WTC11 (cell line): ENCODE measurements around the gene LIMCH1. TPM values are rescaled to one million over a fixed set of nuclear protein-coding genes. Genes with fewer than 3 reads are reported as not detected.

Experiments
- ATAC-seq: fragments of 200-7000 bp; cut with Tn5 transposase; 2 replicates; pipeline ENCODE4 v1.10.0; 2021; ENCODE audit warnings: mild to moderate bottlenecking, moderate library complexity
- CTCF ChIA-PET: fragments of 300-600 bp; sonication (Branson Sonifier 250); formaldehyde crosslinking; loops from one replicate; lab custom pipeline; 2021; ENCODE audit warnings: antibody characterized with exemption; lab: Charles Lee
- POLR2A ChIA-PET: fragments of 350-600 bp; sonication (Branson Sonifier 250); formaldehyde crosslinking; loops from one replicate; lab custom pipeline; 2021; ENCODE audit warnings: antibody characterized with exemption; lab: Charles Lee
- DNase-seq: peaks from one replicate; pipeline ENCODE4 v3.0.0; 2021; ENCODE audit warnings: low spot score
- H3K27ac Mint-ChIP-seq: 2 replicates; pipeline ENCODE4 v1.8.0; 2021; ENCODE audit warnings: mixed read lengths
- H3K27me3 Mint-ChIP-seq: 2 replicates; pipeline ENCODE4 v1.8.0; 2021; ENCODE audit warnings: low read depth, mild to moderate bottlenecking, moderate library complexity, mixed read lengths
- H3K36me3 Mint-ChIP-seq: 2 replicates; pipeline ENCODE4 v1.8.0; 2021; ENCODE audit warnings: mixed read lengths
- H3K4me1 Mint-ChIP-seq: 2 replicates; pipeline ENCODE4 v1.8.0; 2022; ENCODE audit warnings: mixed read lengths
- H3K4me3 Mint-ChIP-seq: 2 replicates; pipeline ENCODE4 v1.8.0; 2021; ENCODE audit warnings: mild to moderate bottlenecking, moderate library complexity, mixed read lengths
- H3K9me3 Mint-ChIP-seq: 2 replicates; pipeline ENCODE4 v1.8.0; 2021; ENCODE audit warnings: mixed read lengths
- ATF3 ChIP-seq: sonication (generic); formaldehyde crosslinking; conservative IDR thresholded peaks from 2 replicates; pipeline ENCODE4 v1.8.1; 2022; ENCODE audit warnings: mild to moderate bottlenecking, missing genetic modification reagents
- CBFB ChIP-seq: sonication (generic); formaldehyde crosslinking; IDR thresholded peaks from 2 replicates; pipeline ENCODE4 v1.8.1; 2022; ENCODE audit warnings: mild to moderate bottlenecking, low read depth, missing genetic modification reagents
- CTCF ChIP-seq: fragments of 200-600 bp; IDR thresholded peaks from 2 replicates; pipeline ENCODE4 v1.8.0; 2022; ENCODE audit warnings: antibody characterized with exemption
- FOXJ3 ChIP-seq: sonication (generic); formaldehyde crosslinking; IDR thresholded peaks from 2 replicates; pipeline ENCODE4 v1.9.0; 2021; ENCODE audit warnings: missing genetic modification reagents, mild to moderate bottlenecking, borderline replicate concordance
- HMGXB4 ChIP-seq: sonication (generic); formaldehyde crosslinking; IDR thresholded peaks from 2 replicates; pipeline ENCODE4 v1.8.1; 2023; ENCODE audit warnings: mild to moderate bottlenecking, moderate library complexity, missing genetic modification reagents
- NR1H2 ChIP-seq: sonication (generic); formaldehyde crosslinking; IDR thresholded peaks from 2 replicates; pipeline ENCODE4 v1.9.0; 2021; ENCODE audit warnings: mild to moderate bottlenecking, moderate library complexity, missing genetic modification reagents
- NR3C1 ChIP-seq: sonication (generic); formaldehyde crosslinking; conservative IDR thresholded peaks from 2 replicates; pipeline ENCODE4 v1.8.1; 2023; ENCODE audit warnings: low read depth, mild to moderate bottlenecking, missing genetic modification reagents
- PREB ChIP-seq: sonication (generic); formaldehyde crosslinking; IDR thresholded peaks from 2 replicates; pipeline ENCODE4 v1.8.1; 2022; ENCODE audit warnings: mild to moderate bottlenecking, missing genetic modification reagents, moderate library complexity, borderline replicate concordance
- TP53 ChIP-seq: sonication (generic); formaldehyde crosslinking; IDR thresholded peaks from 2 replicates; pipeline ENCODE4 v1.8.1; 2023; ENCODE audit warnings: mild to moderate bottlenecking, missing genetic modification reagents
- USF2 ChIP-seq: sonication (generic); formaldehyde crosslinking; IDR thresholded peaks from 2 replicates; pipeline ENCODE4 v1.8.1; 2023; ENCODE audit warnings: mild to moderate bottlenecking, missing genetic modification reagents, moderate library complexity
- ZNF232 ChIP-seq: sonication (generic); formaldehyde crosslinking; IDR thresholded peaks from 2 replicates; pipeline ENCODE4 v1.8.0; 2022; ENCODE audit warnings: mild to moderate bottlenecking, missing genetic modification reagents
- ZNF281 ChIP-seq: sonication (generic); formaldehyde crosslinking; IDR thresholded peaks from 2 replicates; pipeline ENCODE4 v1.8.0; 2023; ENCODE audit warnings: mild to moderate bottlenecking, missing genetic modification reagents
- ZNF317 ChIP-seq: sonication (generic); formaldehyde crosslinking; IDR thresholded peaks from 2 replicates; pipeline ENCODE4 v1.8.1; 2023; ENCODE audit warnings: low read depth, mild to moderate bottlenecking, moderate library complexity, missing genetic modification reagents, borderline replicate concordance
- ZNF423 ChIP-seq: fragments of 250-450 bp; sonication (Bioruptor Pico); IDR thresholded peaks from 2 replicates; pipeline ENCODE4 v2.1.2; 2022; ENCODE audit warnings: mild to moderate bottlenecking, moderate library complexity
- ZNF532 ChIP-seq: fragments of 250-450 bp; sonication (Bioruptor Pico); IDR thresholded peaks from 2 replicates; pipeline ENCODE4 v1.9.0; 2021; ENCODE audit warnings: mild to moderate bottlenecking, borderline replicate concordance
- ZNF671 ChIP-seq: fragments of 250-450 bp; sonication (Bioruptor Pico); IDR thresholded peaks from 2 replicates; pipeline ENCODE4 v1.8.0; 2021; ENCODE audit warnings: mild to moderate bottlenecking
- total RNA-seq: library from RNA; stranded (reverse); gene quantifications from 3 replicates; pipeline ENCODE4 v1.2.3, GENCODE V29; 2021

LIMCH1 gene
- total RNA-seq, 1 experiment from 2014 or later: 0.92 TPM

GRCh38 chr4:41638866-41639265, 100.9 kb downstream of the LIMCH1 start:
- POLR2A ChIA-PET: no interaction called here
- peaks cover 8% of the 10 kb centered on the region for H3K4me1 Mint-ChIP-seq
- H3K27ac Mint-ChIP-seq: no peak overlapping the region
- no peak for DNase-seq
- H3K4me3 Mint-ChIP-seq: no peak overlapping the region
- H3K9me3 Mint-ChIP-seq: no peaks in the 10 kb centered on the region
- H3K36me3 Mint-ChIP-seq: no peaks in the 10 kb centered on the region
- TF ChIP-seq ZNF281 (CRISPR knock-in tag): no peak
- TF ChIP-seq USF2 (CRISPR knock-in tag): no peak
- TF ChIP-seq CBFB: no peak
- TF ChIP-seq CTCF: no peak
- TF ChIP-seq ZNF671: no peak
- no peak for TF ChIP-seq NR3C1
- TF ChIP-seq ZNF423 (CRISPR knock-in tag): no peak
- TF ChIP-seq FOXJ3: no peak
- no peak for TF ChIP-seq TP53
- TF ChIP-seq ZNF317 (CRISPR knock-in tag): no peak
- TF ChIP-seq ZNF532: no peak
- TF ChIP-seq NR1H2 (CRISPR knock-in tag): no peak
- TF ChIP-seq PREB: no peak
- TF ChIP-seq HMGXB4: no peak
- TF ChIP-seq ATF3 (CRISPR knock-in tag): no peak
- TF ChIP-seq ZNF232: no peak
- TF ChIP-seq, all 79 proteins: peak for 0
- ATAC-seq: no peak
- no peaks in the 10 kb centered on the region; the same call in 1 of the 2 replicates for H3K27me3 Mint-ChIP-seq
- CTCF ChIA-PET: no interaction called here
